Ovary (tissue), 3 donors: ENCODE measurements around the gene ATXN1.

Experiments used
- EP300 ChIP-seq: sonication (generic); formaldehyde crosslinking; IDR thresholded peaks from one replicate; pipeline ENCODE4 v1.6.1; 2017; ENCODE audit warnings: antibody characterized with exemption
- POLR2A ChIP-seq: fragments of 450-650 bp; IDR thresholded peaks from one replicate; pipeline ENCODE4 v1.6.1; 2017; ENCODE audit warnings: antibody characterized with exemption, mild to moderate bottlenecking, moderate library complexity
- TF ChIP-seq, protein P1 (sequence below), 3 donors: fragments of 450-650 bp in 2 of 3; fragments of 200-600 bp in 1 of 3; IDR thresholded peaks; one replicate each; pipeline versions ENCODE4 v1.5.1 to v1.8.0; 2016 to 2022; ENCODE audit warnings: antibody characterized with exemption in 3 of 3, mild to moderate bottlenecking in 1 of 3
- donor health status: DM: no; HTN: no; CAD: no.

DNA sequence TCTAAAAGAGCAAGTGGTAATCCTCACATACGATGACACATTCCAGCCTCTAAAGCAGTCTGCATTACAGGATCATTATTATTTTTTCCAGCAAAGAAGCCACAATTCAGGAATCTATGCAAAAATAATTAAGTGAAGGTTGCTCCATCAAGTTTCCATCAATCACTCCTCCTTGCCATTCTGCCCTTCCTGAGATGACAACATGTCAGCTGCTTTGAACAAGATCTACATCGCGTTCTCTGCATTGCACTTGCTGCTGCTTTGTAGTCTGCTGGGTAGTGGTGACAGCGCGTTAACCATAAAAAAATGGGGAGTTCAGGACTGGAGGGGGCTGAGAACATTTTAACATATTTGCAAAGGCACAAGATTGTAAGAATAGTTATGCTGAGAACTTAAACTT, 375.2 kb downstream of the ATXN1 start:
- TF ChIP-seq, protein P1, sequence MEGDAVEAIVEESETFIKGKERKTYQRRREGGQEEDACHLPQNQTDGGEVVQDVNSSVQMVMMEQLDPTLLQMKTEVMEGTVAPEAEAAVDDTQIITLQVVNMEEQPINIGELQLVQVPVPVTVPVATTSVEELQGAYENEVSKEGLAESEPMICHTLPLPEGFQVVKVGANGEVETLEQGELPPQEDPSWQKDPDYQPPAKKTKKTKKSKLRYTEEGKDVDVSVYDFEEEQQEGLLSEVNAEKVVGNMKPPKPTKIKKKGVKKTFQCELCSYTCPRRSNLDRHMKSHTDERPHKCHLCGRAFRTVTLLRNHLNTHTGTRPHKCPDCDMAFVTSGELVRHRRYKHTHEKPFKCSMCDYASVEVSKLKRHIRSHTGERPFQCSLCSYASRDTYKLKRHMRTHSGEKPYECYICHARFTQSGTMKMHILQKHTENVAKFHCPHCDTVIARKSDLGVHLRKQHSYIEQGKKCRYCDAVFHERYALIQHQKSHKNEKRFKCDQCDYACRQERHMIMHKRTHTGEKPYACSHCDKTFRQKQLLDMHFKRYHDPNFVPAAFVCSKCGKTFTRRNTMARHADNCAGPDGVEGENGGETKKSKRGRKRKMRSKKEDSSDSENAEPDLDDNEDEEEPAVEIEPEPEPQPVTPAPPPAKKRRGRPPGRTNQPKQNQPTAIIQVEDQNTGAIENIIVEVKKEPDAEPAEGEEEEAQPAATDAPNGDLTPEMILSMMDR (IDR thresholded peaks at IDR 0.05) = no peak
- TF ChIP-seq POLR2A = no peak
- no peak for TF ChIP-seq EP300
